Measurements from ENCODE around the gene CTSC. TPM values are rescaled to one million over a fixed set of nuclear protein-coding genes. Genes with fewer than 3 reads are reported as not detected.

Gene CTSC
- total and polyA plus RNA-seq, 9 of the 15 experiments (the other 6 are each of a cell fraction or from before 2014, with no cell fraction given), result 113 to 403 (median 187) TPM

GRCh38 chr11:88378422-88379066 lies 41.0 kb upstream of the CTSC start (continued):
- TF ChIP-seq JUN (IDR thresholded peaks at IDR 0.05; ENCODE audit: borderline replicate concordance, low read depth, low read length) (0 out of 2 replicates have a peak, but pooled peaks have one; percentile 10), JUN (CRISPR knock-in tag; IDR thresholded peaks at IDR 0.05; ENCODE audit: borderline replicate concordance) (no peak), ID3 (CRISPR knock-in tag; IDR thresholded peaks at IDR 0.05) (no peak), ID3 (tag; IDR thresholded peaks at IDR 0.05) (no peak), KAT2B (IDR thresholded peaks at IDR 0.05; ENCODE audit: low read depth, low read length) (no peak), HOMEZ (CRISPR knock-in tag; IDR thresholded peaks at IDR 0.05) (no peak), ZNF785 (CRISPR knock-in tag; IDR thresholded peaks at IDR 0.05) (no peak), ESRRB (CRISPR knock-in tag; IDR thresholded peaks at IDR 0.05; ENCODE audit: borderline replicate concordance) (no peak), RBFOX2 (IDR thresholded peaks at IDR 0.05; ENCODE audit: low read depth, low read length) (0 out of 2 replicates have a peak, but pooled peaks have one; percentile 6), ETS1 (conservative IDR thresholded peaks at IDR 0.05; ENCODE audit: control insufficient read depth, low read depth, low read length) (no peak), TCF15 (CRISPR knock-in tag; IDR thresholded peaks at IDR 0.05) (no peak), ZBTB26 (CRISPR knock-in tag; IDR thresholded peaks at IDR 0.05) (no peak), NKRF (IDR thresholded peaks at IDR 0.05; ENCODE audit: borderline replicate concordance) (no peak), DIDO1 (tag; IDR thresholded peaks at IDR 0.05; ENCODE audit: low read depth) (no peak), CREBBP (IDR thresholded peaks at IDR 0.05; ENCODE audit: low read depth, low read length) (no peak), KDM2B (CRISPR knock-in tag; IDR thresholded peaks at IDR 0.05) (no peak), ATF2 (CRISPR knock-in tag; IDR thresholded peaks at IDR 0.05) (no peak), NUFIP1 (IDR thresholded peaks at IDR 0.05; ENCODE audit: partially characterized antibody) (no peak), CEBPB (tag; IDR thresholded peaks at IDR 0.05) (peak; percentile 54), ZNF217 (CRISPR knock-in tag; IDR thresholded peaks at IDR 0.05) (no peak)

All from K562 (cell line).